Esophagus (tissue), 2 donors: ENCODE data around the gene SPINK1. TPM values are rescaled to one million over a fixed set of nuclear protein-coding genes. Genes with fewer than 3 reads are reported as not detected.
A peak's percentile ranks its signal among the peaks of the same experiment; 100 is the strongest.

Experiments used
- H3K27ac ChIP-seq, 2 donors: one replicate each; pipeline ENCODE4 v1.5.1; 2013; ENCODE audit warnings: low read depth in 2 of 2, mild to moderate bottlenecking in 2 of 2, inconsistent platforms in 1 of 2, low read length in 1 of 2, moderate library complexity in 1 of 2
- H3K27me3 ChIP-seq, 2 donors: one replicate each; pipeline ENCODE4 v1.6.1; 2013; ENCODE audit warnings: low read length in 2 of 2, control low read depth in 1 of 2, mild to moderate bottlenecking in 1 of 2; ENCODE audit not compliant: insufficient read depth in 2 of 2, control insufficient read depth in 1 of 2
- H3K36me3 ChIP-seq, 2 donors: one replicate each; pipeline ENCODE4 v1.6.1; 2013; ENCODE audit warnings: low read length in 1 of 2; ENCODE audit not compliant: control insufficient read depth in 2 of 2, insufficient read depth in 2 of 2
- H3K4me1 ChIP-seq, 2 donors: one replicate each; pipeline ENCODE4 v1.6.1; 2013; ENCODE audit warnings: low read length in 1 of 2; ENCODE audit not compliant: control insufficient read depth in 2 of 2, insufficient read depth in 2 of 2
- H3K4me3 ChIP-seq, 2 donors: one replicate each; pipeline ENCODE4 v1.5.1; 2013; ENCODE audit warnings: low read length in 2 of 2, mild to moderate bottlenecking in 2 of 2, low read depth in 1 of 2, moderate library complexity in 1 of 2
- H3K9me3 ChIP-seq, 2 donors: one replicate each; pipeline ENCODE4 v1.6.1; 2013; ENCODE audit warnings: mild to moderate bottlenecking in 2 of 2, low read depth in 1 of 2, low read length in 1 of 2, moderate library complexity in 1 of 2; ENCODE audit not compliant: control insufficient read depth in 2 of 2, insufficient read depth in 1 of 2
- WGBS, 2 donors: extraction: QIAGEN DNeasy Blood & Tissue Kit; methylation state at CpG; one replicate each; pipeline ENCODE4 v1.1.7; 2013; 5-methylcytosine and 5-hydroxymethylcytosine counted together
- polyA plus RNA-seq, 2 donors: library from polyadenylated mRNA; stranded (reverse); fragments of 200-250 nt; gene quantifications; one replicate each; pipeline ENCODE4 v1.2.3, GENCODE V29; 2013
- donor health status: healthy with polysubstance abuse.
- donor health status: Bipolar disorder and iron deficiency.

SPINK1 gene
- polyA plus RNA-seq, 2 donors: 0.76 to 5.3 TPM

DNA sequence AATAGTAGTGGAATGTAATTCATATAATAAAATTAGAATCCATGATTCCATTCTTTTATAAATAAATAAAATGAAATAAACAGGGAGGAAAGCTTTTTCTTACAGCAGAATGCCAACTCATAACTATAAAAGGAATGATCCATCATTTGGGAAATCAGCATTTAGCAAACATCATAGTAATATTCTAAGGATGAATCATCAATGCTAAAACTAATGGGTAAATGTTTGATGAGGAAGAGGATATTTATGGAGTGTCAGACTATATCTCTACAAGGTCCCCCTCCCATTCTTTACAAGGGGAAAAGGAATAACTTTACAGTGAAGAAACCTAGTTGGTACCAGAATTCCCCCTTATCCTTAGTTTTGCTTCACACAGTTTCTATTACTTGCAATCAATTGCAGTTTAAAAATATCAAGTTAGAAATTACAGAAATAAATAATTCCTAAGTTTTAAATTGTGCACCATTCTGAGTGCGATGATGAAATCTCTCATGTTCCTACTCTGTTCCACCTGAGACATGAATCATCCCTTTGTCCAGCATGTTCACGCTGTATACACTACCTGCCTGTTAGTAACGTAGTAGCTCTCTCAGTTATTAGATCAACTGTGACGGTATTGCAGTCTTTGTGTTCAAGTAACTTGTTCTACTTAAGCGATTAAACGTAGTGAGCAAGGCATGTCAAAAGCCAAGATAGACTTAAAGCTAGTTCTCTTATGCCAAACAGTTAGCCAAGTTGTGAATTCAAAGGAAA, 34.7 kb downstream of the SPINK1 start:
- no peaks in the 10 kb centered on the region for H3K9me3 ChIP-seq
- H3K27me3 ChIP-seq: peaks cover 0 to 2% of the 10 kb centered on the region in 2 donors
- no peaks in the 10 kb centered on the region for H3K36me3 ChIP-seq
- no peak overlapping the region for H3K4me3 ChIP-seq
- WGBS, 2 donors: 70 to 71% methylated on average over 6 of the region's 6 CpGs
- H3K4me1 ChIP-seq: no peaks in the 10 kb centered on the region
- H3K27ac ChIP-seq: no peak overlapping the region

GRCh38 chr5:147791181-147791580, 40.3 kb downstream of the SPINK1 start:
- Histone ChIP-seq H3K36me3 (no peaks in the 10 kb centered on the region), H3K9me3 (no peaks in the 10 kb centered on the region), H3K27ac (no peak overlapping the region), H3K4me3 (no peak overlapping the region), H3K27me3 (no peaks in the 10 kb centered on the region), H3K4me1 (no peaks in the 10 kb centered on the region)
- WGBS, 2 donors: 72 to 76% methylated on average over 6 of the region's 6 CpGs

- no peaks in the 10 kb centered on the region for H3K27me3 ChIP-seq
- H3K27ac ChIP-seq: no peak overlapping the region
- H3K4me1 ChIP-seq: no peaks in the 10 kb centered on the region
- H3K36me3 ChIP-seq: no peaks in the 10 kb centered on the region
- no peaks in the 10 kb centered on the region for H3K9me3 ChIP-seq
- 87 to 89% methylated on average over 2 of the region's 2 CpGs for WGBS, 2 donors
- H3K4me3 ChIP-seq: no peak overlapping the region
Measured at GRCh38 chr5:147789820-147790219, 41.7 kb downstream of the SPINK1 start.

GRCh38 chr5:147788023-147788422, 43.4 kb downstream of the SPINK1 start:
- Histone ChIP-seq H3K27ac (no peak overlapping the region), H3K9me3 (no peaks in the 10 kb centered on the region), H3K36me3 (no peaks in the 10 kb centered on the region), H3K4me1 (no peaks in the 10 kb centered on the region), H3K4me3 (no peak overlapping the region), H3K27me3 (no peaks in the 10 kb centered on the region)

GRCh38 chr5:147786142-147786541, 45.3 kb downstream of the SPINK1 start:
- Histone ChIP-seq H3K4me3 (no peak overlapping the region), H3K36me3 (no peaks in the 10 kb centered on the region)

DNA sequence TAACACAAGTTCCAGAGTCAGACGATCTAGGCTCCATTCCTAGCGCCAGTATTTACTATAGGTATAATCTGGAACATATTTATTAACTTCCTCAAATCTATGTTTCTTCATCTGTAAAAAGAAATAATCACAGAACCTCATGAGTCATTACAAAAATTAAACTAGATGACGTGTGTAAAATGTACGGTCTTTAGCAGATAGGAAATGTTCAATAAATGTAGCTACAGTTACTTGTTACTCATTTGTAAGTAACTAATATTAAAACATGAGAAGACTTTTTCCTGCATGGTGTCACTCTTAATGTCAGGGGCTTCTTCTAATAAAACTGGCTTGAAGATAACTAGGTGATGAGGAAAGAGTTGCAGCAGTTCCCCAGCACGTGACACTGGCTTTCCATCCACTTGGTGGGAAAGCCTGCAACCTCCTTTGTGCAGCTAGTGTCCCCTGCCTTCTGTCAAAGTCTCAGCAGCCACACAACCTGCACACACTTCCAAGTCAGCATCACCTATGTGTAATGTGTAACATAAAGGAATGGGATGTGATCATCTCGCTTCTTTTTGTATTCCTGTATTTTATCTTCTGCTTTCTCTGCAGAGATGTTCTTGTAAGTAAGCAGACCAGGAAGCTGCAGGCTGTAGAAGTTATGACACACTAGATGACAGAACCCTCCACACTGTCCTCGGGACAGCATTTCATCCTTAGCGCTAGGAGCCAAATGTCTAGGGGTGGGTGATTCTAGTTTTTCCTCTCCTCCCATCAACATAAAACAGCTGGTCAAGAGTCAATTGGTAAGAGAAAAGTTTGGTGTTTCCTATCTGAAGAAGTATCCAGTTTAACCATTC, 47.1 kb downstream of the SPINK1 start:
- Histone ChIP-seq H3K27ac (no peak overlapping the region), H3K9me3 (no peaks in the 10 kb centered on the region), H3K4me1 (no peaks in the 10 kb centered on the region), H3K4me3 (no peak overlapping the region), H3K27me3 (no peaks in the 10 kb centered on the region), H3K36me3 (no peaks in the 10 kb centered on the region)
- 59 to 70% methylated on average over 8 of the region's 8 CpGs for WGBS, 2 donors

More at GRCh38 chr5:147786142-147786541, 45.3 kb downstream of the SPINK1 start:
- WGBS, 2 donors: 82 to 89% methylated on average over 2 of the region's 2 CpGs
- no peak overlapping the region for H3K27ac ChIP-seq
- H3K4me1 ChIP-seq: no peaks in the 10 kb centered on the region
- H3K27me3 ChIP-seq: no peaks in the 10 kb centered on the region
- H3K9me3 ChIP-seq: no peaks in the 10 kb centered on the region

GRCh38 chr5:147782110-147783028, 49.1 kb downstream of the SPINK1 start, which contains the start of gene JAKMIP2:
JAKMIP2 (minus strand) TSS chr5:147782728; CDS start chr5:147671806, 110,922 bp downstream.
- Histone ChIP-seq H3K4me3 (peak within 1 kb of the TSS; percentile 8 to 24), H3K27me3 (no peaks in the 10 kb centered on the region), H3K27ac (no peak within 1 kb of the TSS), H3K4me1 (no peaks in the 10 kb centered on the region), H3K9me3 (no peaks in the 10 kb centered on the region), H3K36me3 (no peaks in the 10 kb centered on the region)
- 3 to 4% methylated on average over 18 to 19 of the region's 19 CpGs for WGBS, 2 donors

DNA sequence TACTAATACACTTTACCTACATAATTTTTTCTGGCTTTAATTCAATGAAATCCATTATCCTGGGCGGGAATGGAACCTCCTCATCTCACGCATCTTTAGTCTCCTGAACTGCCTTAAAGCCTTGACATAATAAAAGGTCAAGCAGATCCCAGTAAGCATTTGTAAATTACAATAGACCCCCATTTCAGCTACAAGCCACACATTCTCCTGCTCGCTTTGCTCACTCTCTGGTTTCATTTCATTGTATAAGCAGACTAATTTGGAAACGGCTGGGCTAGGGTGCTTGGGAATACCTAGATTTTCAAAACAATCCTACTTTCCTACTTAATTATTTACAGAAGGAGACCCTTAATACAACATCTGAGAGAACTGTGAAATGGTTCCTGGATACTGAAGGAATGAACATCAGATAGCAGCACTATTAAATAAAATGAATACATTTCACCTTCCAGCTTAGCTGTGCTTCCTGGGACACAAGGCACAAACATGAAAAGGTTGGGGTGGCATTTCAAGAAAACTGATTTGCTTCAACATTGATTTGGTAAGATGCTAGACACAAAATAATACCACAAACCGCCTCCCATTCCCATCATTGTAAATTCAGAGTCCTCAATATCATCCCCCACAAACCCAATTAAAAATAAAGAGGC, 50.4 kb downstream of the SPINK1 start:
- H3K27ac ChIP-seq: no peak overlapping the region
- H3K36me3 ChIP-seq: no peaks in the 10 kb centered on the region
- no peaks in the 10 kb centered on the region for H3K4me1 ChIP-seq
- no peaks in the 10 kb centered on the region for H3K27me3 ChIP-seq
- no peak overlapping the region for H3K4me3 ChIP-seq
- WGBS, 2 donors: 78 to 82% methylated on average over 5 of the region's 5 CpGs
- no peaks in the 10 kb centered on the region for H3K9me3 ChIP-seq

GRCh38 chr5:147779694-147780093, 51.8 kb downstream of the SPINK1 start:
- Histone ChIP-seq H3K4me3 (no peak overlapping the region), H3K27ac (no peak overlapping the region)
- WGBS, 2 donors: 83 to 92% methylated on average over 1 of the region's 1 CpG

More at GRCh38 chr5:147779694-147780093, 51.8 kb downstream of the SPINK1 start:
- Histone ChIP-seq H3K4me1 (no peaks in the 10 kb centered on the region), H3K9me3 (no peaks in the 10 kb centered on the region), H3K27me3 (no peaks in the 10 kb centered on the region), H3K36me3 (no peaks in the 10 kb centered on the region)
